Activated CD8-positive, alpha-beta memory T cell treated with anti-CD3 and anti-CD28 coated beads, Interleukin-2, amount 50 U/mL, for 1 hour (primary cell): ENCODE results near the gene ELAVL3.
"Not testable (repeated sequence)": the region's sequence is repeated elsewhere in the genome, so short reads cannot be mapped to it uniquely, and the experiment has no call there.

Source experiments
- DNase-seq: peaks from one replicate; pipeline ENCODE4 v3.0.0-alpha.2; 2020; ENCODE audit errors: extremely low read depth

Gene ELAVL3

DNA sequence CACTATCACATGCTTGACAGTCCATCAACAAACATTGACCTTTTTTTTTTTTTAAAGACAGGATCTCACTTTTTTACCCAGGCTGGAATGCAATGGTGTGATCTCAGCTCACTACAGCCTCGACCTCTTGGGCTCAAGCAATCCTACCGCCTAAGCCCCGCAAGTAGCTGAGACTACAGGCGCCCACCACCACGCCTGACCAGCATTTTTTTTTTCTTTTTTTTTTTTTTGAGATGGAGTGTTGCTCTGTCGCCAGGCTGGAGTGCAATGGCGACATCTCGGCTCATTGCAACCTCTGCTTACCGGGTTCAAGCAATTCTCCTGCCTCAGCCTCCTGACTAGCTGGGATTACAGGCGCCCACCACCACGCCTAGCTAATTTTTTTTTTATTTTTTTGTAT lies 21.9 kb downstream of the ELAVL3 start:
- not testable (repeated sequence) for DNase-seq

DNA sequence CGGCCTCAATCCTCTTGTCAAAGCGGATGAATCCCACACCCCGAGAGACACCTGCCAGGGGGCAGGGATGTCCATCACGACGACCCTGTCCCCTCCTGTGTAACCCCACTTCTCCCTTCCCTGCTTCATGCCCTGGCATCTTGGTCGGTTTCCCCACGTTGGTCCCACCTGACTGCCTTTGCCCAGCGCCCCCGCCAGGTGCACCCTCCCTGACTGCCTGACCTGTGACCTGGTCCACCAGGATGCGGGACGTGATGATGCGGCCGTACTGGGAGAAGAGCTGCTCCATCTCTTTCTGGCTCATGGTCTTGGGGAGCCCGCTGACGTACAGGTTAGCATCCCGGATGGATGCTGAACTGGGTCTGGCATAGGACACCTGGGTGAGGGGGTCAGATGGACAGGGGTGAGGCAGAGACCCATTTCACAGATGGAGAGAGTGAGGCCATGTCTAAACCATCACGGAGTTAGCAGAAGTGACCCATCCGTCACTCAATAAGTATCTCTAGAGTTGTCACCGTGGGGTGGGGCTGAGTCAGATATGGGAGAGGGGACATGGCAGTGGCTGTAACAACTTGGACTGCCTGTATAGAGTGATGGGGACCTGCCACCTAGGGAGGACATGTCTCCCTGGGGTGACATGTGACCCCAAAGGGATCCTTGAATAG lies 22.5 kb downstream of the ELAVL3 start:
- DNase-seq: no peak

DNA sequence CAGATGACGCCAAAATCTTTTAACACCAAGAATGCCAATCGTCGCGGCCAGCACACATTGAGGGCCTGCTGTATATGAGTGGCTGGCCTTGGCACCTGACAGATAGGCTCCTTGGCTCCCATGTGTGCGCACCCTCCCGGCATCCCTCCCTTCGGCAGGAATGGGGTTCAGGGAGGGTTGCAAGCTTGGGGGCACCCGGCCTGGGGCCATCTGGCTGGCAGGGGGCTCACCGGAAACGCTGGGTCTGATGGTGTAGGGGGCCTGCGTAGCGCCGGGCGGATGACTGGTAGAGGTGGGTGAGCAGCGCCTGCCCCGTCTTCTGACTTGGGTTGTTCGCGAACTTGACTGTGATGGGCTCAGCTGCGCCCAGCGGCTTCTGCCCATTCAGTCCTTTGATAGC lies 23.0 kb downstream of the ELAVL3 start:
- no peak for DNase-seq

DNA sequence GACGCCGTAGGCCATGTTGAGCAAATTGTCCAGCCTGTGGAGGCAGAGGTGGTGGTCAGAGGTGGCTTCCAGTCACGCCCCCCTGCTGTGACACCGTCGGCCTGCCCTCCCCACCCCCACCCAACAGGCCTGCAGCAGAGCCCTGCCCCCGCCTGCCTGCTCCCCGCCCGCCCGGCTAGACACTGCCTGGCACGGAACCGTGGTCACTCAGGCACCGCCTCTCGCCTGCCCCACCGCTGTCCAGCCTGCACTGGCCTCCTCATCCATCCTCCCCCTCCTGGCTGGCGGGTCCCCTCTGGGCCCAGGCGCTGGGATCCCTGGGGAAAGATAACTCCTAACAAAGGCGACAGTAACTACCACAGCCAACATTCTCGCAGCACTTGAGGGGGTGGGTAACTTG lies 23.7 kb downstream of the ELAVL3 start:
- DNase-seq: no peak

DNA sequence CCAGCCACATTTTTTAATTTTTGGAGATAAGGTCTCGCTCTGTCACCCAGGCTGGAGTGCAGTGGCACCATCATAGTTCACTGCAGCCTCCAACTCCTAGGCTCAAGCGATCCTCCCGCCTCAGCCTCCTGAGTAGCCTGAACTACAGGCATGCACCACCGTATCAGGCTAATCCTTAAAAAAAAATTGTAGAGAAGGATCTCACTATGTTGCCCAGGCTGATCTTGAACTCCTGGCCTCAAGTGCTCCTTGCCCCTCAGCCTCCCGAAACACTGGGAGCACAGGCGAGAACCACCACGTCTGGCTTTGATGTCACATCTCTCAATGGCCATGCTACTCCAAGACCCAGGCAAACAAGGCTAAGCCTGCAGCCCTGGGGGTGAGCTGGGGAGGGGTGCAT lies 24.2 kb downstream of the ELAVL3 start:
- no peak for DNase-seq

DNA sequence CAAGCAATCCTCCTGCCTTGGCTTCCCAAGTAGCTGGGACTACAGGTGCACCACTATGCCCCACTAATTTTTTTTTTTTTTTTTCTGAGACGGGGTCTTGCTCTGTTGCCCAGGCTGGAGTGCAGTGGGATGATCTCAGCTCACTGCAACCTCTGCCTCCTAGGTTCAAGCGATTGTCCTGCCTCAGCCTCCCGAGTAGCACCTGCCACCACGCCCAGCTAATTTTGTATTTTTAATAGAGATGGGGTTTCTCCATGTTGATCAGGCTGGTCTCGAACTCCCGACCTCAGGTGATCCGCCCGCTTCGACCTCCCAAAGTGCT lies 25.7 kb downstream of the ELAVL3 start:
- DNase-seq: not testable (repeated sequence)

DNA sequence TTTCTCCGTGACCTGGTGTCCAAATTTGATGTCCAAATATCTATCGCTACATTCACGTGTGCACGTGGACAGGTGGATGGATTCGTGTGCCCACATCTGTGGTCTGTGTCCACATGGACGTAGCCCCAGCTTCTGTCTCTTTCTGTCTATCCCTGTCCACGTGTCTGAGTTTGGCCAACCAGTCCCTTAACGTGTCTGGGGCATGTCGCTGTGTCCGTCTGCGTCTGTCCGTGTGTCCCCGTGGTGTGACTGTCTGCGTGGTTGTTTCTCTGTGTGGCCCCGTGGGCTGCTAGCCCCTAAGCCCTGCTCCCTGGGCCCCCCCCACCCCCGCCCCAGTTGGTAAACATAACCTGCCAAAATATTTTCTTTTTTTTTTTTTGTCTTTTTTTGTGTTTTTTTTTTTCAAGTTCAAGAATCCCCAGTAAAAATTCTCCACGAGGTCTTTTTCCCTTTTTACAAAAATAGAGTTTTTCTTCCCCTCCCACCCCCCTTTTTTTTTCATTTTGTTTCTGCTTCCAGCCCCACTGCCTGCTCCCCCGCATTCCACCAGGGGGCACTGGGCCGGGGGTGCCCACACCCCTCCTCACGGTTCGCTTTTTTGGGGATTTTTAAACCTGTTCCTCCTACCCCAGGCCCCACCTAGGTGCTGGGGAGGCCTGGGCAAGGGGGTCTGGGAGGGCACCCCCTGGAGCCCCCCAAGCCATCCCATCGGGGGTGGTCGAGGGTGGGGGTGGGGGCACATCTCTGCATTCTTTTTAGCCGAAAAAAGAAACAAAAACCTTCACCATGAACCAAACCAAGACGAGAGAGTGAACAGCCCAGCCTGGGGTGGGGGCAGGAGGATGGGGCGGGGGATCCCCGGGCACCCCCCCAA lies 27.1 kb downstream of the ELAVL3 start:
- no peak for DNase-seq

DNA sequence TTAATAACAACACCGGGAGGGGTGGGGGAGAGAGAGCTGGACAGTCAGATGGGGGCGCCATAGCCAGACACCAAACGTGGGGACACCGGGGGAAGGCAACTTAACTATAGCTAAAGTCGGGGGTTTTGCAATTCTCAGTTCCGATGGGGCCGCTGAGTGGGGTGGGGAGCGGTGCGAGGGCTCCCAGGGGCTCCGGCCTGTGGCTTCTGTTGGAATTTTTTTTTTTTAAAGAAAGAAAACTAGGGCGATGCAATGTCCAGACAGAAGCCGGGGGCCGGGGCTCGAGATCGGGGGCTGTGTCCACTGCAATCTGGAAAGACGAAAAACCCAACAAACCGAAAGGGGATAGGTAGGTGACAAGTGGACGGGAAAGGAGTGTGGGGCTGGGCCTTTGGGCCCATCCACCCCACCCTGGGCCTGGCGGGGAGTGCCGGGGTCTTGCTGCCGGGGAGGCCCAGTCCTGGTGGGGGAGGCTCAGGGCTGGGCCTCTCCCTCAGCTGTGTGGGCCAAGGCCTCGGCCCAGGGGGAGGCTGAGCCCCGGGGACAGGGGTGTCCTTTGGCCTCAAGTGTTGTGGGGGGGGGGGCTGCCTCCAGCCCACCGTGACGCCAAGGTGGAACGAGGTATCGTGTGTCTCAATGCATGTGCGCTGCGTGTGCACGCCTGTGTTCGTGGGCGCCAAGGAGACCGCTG lies 28.1 kb downstream of the ELAVL3 start:
- DNase-seq: no peak

DNA sequence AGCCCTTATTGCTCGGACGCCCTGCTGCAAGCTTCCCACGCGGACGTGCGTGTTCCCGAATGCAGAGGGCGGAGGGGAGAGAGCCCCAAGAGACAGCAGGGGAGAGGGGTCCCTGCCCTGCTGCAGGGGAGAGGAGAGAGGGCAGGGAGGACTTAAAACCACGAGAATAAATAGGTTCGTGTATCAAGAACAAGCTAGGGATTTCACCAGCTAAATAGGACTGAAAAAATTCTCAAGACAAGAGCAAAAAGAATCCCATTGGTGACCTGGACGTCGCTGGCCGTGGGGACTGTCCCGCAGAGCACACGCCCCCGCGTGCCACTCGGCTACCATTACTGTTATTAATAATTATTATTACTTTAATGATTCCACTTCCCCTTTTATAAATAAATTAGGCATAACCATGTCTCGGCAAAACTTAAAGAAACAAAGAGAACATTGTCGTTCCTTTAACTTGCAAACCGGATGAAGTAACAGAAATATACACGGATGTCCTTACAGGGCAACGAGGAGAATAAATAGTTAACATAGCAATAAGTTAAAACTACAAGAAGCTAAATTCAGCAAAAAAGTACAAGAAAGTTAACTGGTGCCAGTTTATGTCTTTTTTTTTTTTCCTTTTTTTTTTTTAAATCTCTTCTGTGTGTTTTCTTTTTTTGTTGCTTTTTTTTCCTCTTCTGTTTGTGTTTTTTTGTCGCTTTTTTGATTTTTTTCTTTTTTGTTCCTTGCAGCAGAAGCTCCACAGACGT lies 28.8 kb downstream of the ELAVL3 start:
- no peak for DNase-seq

DNA sequence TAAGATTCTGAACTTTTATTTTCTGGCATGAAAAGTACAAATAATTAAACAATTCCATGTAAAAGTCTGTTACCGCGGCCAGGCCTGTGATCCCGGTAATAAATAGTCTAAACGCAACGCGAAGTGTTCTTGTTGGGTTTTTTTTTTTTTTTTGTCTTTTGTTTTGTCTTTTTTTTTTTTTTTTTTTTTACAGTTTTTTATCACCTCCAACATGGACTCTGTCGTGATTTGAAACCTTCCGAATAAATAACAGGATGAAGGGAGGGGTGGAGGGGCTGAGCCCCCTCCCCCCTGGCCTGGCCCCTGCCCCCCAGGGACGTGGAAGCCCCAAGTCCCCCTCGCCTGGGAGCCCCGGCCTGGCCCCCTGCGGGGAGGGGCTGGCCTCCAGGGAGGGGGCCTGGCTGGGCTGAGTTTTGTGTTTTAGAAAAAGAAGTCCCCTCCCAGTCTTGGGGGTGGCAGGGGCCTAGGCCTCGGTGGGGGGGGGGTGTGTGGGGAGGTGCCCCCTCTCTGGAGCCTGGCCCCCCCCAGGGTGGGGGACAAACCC lies 29.4 kb downstream of the ELAVL3 start:
- no peak for DNase-seq

DNA sequence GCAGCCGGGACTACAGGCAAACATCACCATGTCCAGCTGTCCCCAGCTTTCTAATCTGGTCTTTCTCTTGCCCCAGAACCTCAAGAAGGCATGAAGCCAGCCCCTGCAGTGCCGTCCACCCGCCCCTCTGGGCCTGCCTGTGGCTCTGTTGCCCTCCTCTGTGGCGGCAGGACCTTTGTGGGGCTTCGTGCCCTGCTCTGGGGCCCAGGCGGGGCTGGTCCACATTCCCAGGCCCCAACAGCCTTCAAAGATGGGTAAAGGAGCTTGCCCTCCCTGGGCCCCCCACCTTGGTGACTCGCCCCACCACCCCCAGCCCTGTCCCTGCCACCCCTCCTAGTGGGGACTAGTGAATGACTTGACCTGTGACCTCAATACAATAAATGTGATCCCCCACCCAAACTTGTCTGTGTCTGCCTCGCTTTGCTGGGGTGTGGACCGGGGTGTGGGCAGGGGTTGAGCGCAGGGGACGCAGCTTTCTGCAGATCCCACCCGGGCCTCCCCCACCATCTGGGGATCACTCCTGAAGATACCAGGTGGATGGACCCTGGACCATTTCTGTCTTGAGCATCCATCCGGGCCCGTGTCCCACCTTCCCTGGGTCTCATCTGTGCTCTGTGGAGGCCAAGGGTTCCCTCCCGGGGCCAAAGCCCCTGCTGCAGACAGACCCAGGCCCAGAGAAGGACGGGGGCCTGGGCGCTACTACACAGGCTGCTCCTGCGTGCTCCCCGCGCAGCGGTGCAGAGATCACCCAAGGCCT lies 30.1 kb downstream of the ELAVL3 start:
- DNase-seq: no peak

DNA sequence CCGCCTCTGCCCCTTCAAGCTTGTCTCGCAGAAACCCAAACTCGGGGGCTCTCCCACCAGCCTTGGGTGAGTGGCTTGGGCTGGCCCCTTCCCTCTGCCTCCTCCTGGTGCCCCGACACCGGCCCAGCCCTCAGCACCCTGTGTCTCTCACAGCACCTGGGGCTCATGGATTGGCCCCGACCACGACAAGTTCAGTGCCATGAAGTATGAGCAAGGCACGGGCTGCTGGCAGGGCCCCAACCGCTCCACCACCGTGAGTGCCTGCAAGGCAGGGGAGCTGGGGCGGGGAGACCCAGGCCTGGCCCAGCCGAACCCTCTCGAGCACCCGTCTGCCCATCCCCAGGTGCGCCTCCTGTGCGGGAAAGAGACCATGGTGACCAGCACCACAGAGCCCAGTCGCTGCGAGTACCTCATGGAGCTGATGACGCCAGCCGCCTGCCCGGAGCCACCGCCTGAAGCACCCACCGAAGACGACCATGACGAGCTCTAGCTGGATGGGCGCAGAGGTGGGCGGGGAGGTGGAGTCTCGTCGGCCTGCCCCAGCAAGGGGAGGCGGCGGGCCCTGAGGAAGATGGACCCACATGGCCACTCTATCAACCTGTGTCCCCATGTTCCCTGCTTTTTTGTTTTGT lies 31.8 kb downstream of the ELAVL3 start:
- no peak for DNase-seq

DNA sequence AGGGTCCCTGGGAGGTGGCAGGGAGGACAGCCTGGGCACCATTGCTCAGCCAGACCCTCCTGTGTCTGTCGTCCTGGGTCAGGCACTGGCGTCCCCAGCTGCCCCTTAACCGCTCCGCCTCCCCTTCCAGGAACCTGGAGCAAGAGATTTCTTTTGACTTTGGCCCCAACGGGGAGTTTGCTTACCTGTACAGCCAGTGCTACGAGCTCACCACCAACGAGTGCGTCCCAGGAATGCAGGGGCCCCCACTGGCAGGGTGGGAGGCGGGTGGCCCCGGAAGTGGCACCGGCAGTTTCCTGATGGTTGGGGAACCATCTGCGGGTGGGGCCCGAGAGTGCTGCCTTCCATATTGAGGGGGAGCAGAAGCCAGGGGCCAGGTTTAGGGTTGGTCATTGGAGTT lies 32.4 kb downstream of the ELAVL3 start:
- DNase-seq: no peak

DNA sequence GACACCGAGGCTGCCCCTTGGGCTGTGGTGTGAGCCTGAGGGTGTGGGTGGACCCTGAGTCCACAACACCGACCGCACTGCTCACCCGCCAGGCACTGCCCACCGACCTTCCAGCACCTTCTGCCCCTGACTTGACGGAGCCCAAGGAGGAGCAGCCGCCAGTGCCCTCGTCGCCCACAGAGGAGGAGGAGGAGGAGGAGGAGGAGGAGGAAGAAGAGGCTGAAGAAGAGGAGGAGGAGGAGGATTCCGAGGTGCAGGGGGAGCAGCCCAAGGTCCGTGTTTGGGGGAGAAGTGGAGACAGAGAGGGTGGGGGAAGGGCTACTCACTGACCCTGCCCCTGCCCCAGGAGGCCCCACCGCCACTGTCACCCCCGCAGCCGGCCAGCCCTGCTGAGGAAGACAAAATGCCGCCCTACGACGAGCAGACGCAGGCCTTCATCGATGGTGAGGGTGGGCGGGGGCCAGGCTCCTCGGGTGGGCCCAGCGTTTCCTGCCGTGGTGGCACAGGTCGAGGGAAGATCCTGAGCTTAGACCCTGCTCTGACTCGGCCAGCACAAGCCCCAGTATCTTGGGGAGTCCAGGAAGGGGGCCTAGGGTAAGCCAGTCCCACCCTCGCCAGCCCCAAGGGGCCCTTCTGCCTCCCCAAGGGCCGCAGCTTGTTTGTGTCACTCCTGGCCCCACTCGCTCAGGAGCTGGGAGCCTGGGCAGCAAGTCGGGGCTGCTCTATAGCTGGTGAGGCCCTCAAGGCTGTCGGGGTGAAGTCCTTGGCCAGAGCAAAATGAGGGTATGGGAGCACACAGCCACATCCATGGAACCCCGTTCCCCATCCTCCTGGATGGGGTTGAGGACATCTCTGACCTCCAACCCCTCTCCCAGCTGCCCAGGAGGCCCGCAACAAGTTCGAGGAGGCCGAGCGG lies 33.2 kb downstream of the ELAVL3 start:
- DNase-seq: no peak

DNA sequence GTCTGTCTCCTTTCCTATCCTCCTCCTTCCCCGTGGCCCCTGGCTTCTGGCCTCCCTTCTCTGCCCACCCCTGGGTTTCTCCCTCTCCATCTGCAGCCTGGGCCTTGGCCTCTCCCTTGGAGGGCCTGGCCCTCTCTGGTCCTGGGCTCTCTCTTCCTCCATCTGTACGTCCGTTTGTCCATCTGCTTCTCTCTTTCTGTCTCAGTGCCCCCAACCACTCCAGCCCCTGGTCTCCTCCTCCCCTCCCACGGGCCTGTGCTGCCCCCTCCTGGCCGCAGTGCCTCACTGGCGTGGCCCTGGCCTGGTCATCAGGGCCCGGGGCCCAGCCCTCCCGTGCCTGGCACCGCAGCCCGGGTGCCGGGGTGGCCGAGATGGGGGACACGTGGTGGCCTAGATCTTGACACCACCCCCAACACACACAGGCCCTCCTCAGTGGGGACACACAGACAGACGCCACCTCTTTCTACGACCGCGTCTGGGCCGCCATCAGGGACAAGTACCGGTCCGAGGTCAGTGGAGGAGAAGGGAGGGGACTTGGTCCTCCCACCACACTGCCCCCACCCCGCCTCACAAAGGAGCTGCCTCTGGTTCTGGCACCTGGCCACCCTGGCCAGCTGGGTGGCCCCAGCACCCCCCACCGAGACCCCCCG lies 34.1 kb downstream of the ELAVL3 start:
- DNase-seq: no peak

DNA sequence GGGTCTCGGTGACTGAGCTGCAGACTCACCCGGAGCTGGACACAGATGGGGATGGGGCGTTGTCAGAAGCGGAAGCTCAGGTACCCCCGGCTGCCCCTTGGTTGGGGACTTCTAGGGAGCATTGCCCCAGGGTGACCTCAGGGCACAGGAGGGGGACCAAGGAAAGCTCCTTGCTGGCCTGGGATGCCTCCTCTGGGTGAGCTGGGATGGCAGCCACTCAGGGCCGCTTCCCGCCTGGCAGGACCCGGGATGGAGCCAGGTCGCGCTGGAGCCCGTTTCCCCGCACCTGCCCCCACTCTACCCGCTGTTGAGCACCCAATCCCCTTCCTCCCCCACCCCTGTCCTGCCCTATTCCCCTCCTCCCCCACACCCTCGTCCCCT lies 34.6 kb downstream of the ELAVL3 start:
- DNase-seq: no peak

DNA sequence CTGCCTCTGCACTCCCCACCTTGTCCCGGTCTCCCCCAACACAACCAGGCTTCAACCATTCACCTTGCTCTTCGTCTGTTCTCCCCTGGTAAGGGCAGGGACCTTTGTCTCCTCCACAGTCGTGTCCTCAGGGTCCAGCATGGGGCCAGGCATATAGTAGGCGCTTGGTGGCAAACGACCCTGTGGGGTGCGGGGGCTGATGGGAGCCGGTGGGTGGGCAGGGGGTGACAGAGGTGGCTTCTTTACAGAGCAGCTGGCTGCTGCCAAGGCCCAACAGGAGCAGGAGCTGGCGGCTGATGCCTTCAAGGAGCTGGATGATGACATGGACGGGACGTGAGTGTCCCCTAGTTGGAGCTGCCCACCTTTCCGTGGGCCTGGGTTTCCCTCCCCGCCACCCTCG lies 35.7 kb downstream of the ELAVL3 start:
- no peak for DNase-seq

DNA sequence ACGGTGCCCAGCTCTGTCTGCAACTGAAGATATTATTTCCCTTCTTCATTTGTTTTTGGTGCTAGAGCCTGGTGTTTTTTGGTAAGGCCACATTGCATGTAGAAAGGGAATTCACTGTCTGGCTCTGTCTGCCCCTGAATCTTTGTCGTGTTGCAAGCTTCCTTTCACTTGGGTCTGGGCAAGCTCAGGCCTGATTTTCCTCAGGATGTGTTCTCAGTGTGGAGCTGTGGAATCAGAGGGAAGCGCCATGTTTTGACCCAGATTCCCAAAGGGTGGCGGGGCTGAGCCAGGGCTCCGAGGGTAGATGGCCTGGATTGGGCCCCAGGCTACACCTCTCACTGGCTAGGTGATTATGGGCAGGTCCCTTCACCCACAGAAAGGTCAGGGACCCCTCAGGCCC lies 36.8 kb downstream of the ELAVL3 start:
- no peak for DNase-seq

DNA sequence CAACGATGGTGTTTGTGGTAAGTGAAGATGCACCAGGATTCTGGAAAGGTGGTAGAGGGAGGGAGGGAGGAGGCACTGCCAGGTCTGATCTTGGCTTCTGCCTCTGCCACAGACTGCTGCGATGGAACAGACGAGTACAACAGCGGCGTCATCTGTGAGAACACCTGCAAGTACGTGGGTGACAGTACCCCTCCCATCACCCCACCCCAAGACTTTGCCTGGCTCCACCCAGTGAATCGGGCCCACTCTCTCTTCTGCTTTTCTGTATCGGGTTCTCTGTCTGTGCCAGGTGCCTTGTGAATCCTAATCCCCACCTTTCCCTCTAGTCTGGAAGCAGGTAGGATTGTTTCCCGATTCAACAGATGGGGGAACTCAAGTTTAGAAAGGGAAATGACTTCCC lies 42.9 kb downstream of the ELAVL3 start:
- DNase-seq: no peak
